Panc1 (cell line): ENCODE results near the gene RCOR2. TPM values are rescaled to one million over a fixed set of nuclear protein-coding genes. Genes with fewer than 3 reads are reported as not detected.
"Not testable (repeated sequence)": the region's sequence is repeated elsewhere in the genome, so short reads cannot be mapped to it uniquely, and the experiment has no call there.

Source experiments
- ATAC-seq: fragments of 200-7000 bp; cut with Tn5 transposase; 2 replicates; pipeline ENCODE4 v1.9.1; 2020; ENCODE audit warnings: mild to moderate bottlenecking, moderate library complexity
- BruUV-seq: library from RNA; stranded (reverse); fragments of 400-500 nt; replicated peaks from 2 replicates; lab custom pipeline; 2021; lab: Mats Ljungman, UMichigan
- CTCF ChIA-PET: fragments of 300-600 bp; sonication (Branson Sonifier 250); formaldehyde crosslinking; loops from one replicate; lab custom pipeline; 2022; ENCODE audit warnings: antibody characterized with exemption; lab: Charles Lee
- POLR2A ChIA-PET: fragments of 300-600 bp; sonication (Branson Sonifier 250); formaldehyde crosslinking; loops from one replicate; lab custom pipeline; 2022; ENCODE audit warnings: antibody characterized with exemption; lab: Charles Lee
- DNase-seq: peaks from one replicate; pipeline ENCODE4 v3.0.0-alpha.2; 2010; ENCODE audit warnings: low read depth, low spot score
- H3K27ac ChIP-seq: 2 replicates; pipeline ENCODE4 v1.5.1; 2011; ENCODE audit warnings: mild to moderate bottlenecking, low read length, inconsistent platforms
- H3K27me3 ChIP-seq: fragments of 200-500 bp; sonication (Bioruptor generic); 2 replicates; pipeline ENCODE4 v1.6.0; 2014; ENCODE audit warnings: low read length, inconsistent platforms; ENCODE audit not compliant: control insufficient read depth, insufficient read depth
- H3K36me3 ChIP-seq: fragments of 200-500 bp; sonication (Bioruptor generic); 2 replicates; pipeline ENCODE4 v1.5.1; 2014; ENCODE audit warnings: inconsistent platforms, mild to moderate bottlenecking, low read length, moderate library complexity; ENCODE audit not compliant: control insufficient read depth, insufficient read depth
- H3K4me1 ChIP-seq: 2 replicates; pipeline ENCODE4 v1.5.1; 2011; ENCODE audit warnings: inconsistent platforms, mild to moderate bottlenecking, low read length, moderate library complexity; ENCODE audit not compliant: control insufficient read depth, insufficient read depth
- H3K4me3 ChIP-seq, 2 experiments: 2 replicates each; pipeline ENCODE4 v1.5.1; 2011 to 2012; ENCODE audit warnings: low read depth in 2 of 2, low read length in 2 of 2, mild to moderate bottlenecking in 2 of 2, inconsistent platforms in 1 of 2, moderate library complexity in 1 of 2
- H3K9me3 ChIP-seq: fragments of 200-500 bp; sonication (Bioruptor generic); 2 replicates; pipeline ENCODE4 v1.5.1; 2014; ENCODE audit warnings: low read depth, mild to moderate bottlenecking, inconsistent platforms, low read length, moderate library complexity; ENCODE audit not compliant: control insufficient read depth, insufficient read depth
- CTCF ChIP-seq: fragments of 450-650 bp; IDR thresholded peaks from 2 replicates; pipeline ENCODE4 v1.5.1; 2017; ENCODE audit warnings: mild to moderate bottlenecking
- POLR2AphosphoS5 ChIP-seq: IDR thresholded peaks from 2 replicates; pipeline ENCODE4 v1.6.1; 2012; ENCODE audit warnings: mild to moderate bottlenecking, low read depth, low read length, moderate library complexity
- REST ChIP-seq, 2 experiments: IDR thresholded peaks; 2 replicates each; pipeline ENCODE4 v1.6.1; 2011 to 2012; ENCODE audit warnings: low read depth in 2 of 2, control low read depth in 1 of 2, low read length in 1 of 2, mild to moderate bottlenecking in 1 of 2, moderate library complexity in 1 of 2; ENCODE audit not compliant: insufficient read depth in 1 of 2
- SIN3A ChIP-seq: IDR thresholded peaks from 2 replicates; pipeline ENCODE4 v1.6.1; 2012; ENCODE audit warnings: low read depth, mild to moderate bottlenecking, low read length, moderate library complexity, borderline replicate concordance; ENCODE audit not compliant: insufficient read depth
- TCF7L2 ChIP-seq: IDR thresholded peaks from 2 replicates; pipeline ENCODE4 v1.6.1; 2011; ENCODE audit warnings: mild to moderate bottlenecking, low read depth, low read length, inconsistent platforms
- in situ Hi-C: cut with HindIII; loops from 2 replicates; pipeline ENCODE4 v1.10.0; 2016; ENCODE audit warnings: low sequenced_read_pairs, low pct_unique_long_range_greater_than_20kb
- intact Hi-C: fragments of 100-400 bp; cut with micrococcal nuclease; formaldehyde crosslinking; loops from one replicate; pipeline ENCODE4 v1.10.0; 2022; ENCODE audit not compliant: unreplicated experiment
- total RNA-seq: library from RNA; stranded (reverse); gene quantifications from one replicate; pipeline ENCODE4 v1.2.1, GENCODE V29; 2021; ENCODE audit not compliant: unreplicated experiment

RCOR2 gene
- total RNA-seq, 1 experiment from 2014 or later, result 10.2 TPM

GRCh38 chr11:63866211-63866610 is 50.8 kb downstream of the RCOR2 start:
- ChIA-PET POLR2A (no interaction called here), CTCF (no interaction called here)
- H3K9me3 ChIP-seq, result no peaks in the 10 kb centered on the region
- DNase-seq (no peak), ATAC-seq (no peak)
- no peak for TF ChIP-seq POLR2AphosphoS5
- no peak for TF ChIP-seq REST (IDR thresholded peaks at IDR 0.05; ENCODE audit: insufficient read depth in 1 of 2, low read depth in 2 of 2, low read length in 1 of 2)
- TF ChIP-seq CTCF, result no peak
- no peak for TF ChIP-seq SIN3A
- no peak for TF ChIP-seq TCF7L2
- in situ Hi-C loops, result no loop called here
- no TSS peak for BruUV-seq
- H3K27ac ChIP-seq, result no peak overlapping the region
- H3K27me3 ChIP-seq, result no peaks in the 10 kb centered on the region
- no peak overlapping the region for H3K4me3 ChIP-seq
- intact Hi-C loops, result no loop called here
- H3K4me1 ChIP-seq, result peaks cover 22% of the 10 kb centered on the region
- H3K36me3 ChIP-seq, result no peaks in the 10 kb centered on the region

GRCh38 chr11:63863620-63864019 is 53.3 kb downstream of the RCOR2 start:
- POLR2A ChIA-PET, result interaction anchor here (0.5 kb wide), 1 partner anchor 24 kb away, joined by 3 read pairs; no protein-coding TSS in a partner anchor
- intact Hi-C loops, in situ Hi-C loops, H3K36me3 ChIP-seq, H3K27me3 ChIP-seq, H3K4me3 ChIP-seq, H3K9me3 ChIP-seq, CTCF ChIA-PET, ATAC-seq, DNase-seq, BruUV-seq, H3K27ac ChIP-seq, H3K4me1 ChIP-seq: not testable (repeated sequence)

GRCh38 chr11:63862923-63863322 is 54.0 kb downstream of the RCOR2 start:
- H3K4me3 ChIP-seq, result no peak overlapping the region
- CTCF ChIA-PET, result interaction anchor here (0.7 kb wide), 1 partner anchor 15 kb away, joined by 3 read pairs; no protein-coding TSS in a partner anchor
- 0 out of 2 replicates have a peak, but pooled peaks cover 4% of the 10 kb centered on the region for H3K4me1 ChIP-seq
- no peak overlapping the region for H3K27ac ChIP-seq
- no TSS peak for BruUV-seq
- intact Hi-C loops, result no loop called here
- TF ChIP-seq POLR2AphosphoS5 (no peak), CTCF (no peak), TCF7L2 (no peak), REST (IDR thresholded peaks at IDR 0.05; ENCODE audit: insufficient read depth in 1 of 2, low read depth in 2 of 2, low read length in 1 of 2) (no peak), SIN3A (no peak)
- in situ Hi-C loops, result no loop called here
- ATAC-seq, result peak; percentile 60
- POLR2A ChIA-PET, result interaction anchor here (0.5 kb wide), 3 partner anchors 23 to 264 kb away, joined by 3 to 4 read pairs (median 3); no protein-coding TSS in a partner anchor
- H3K27me3 ChIP-seq, result no peaks in the 10 kb centered on the region
- no peak for DNase-seq
- no peaks in the 10 kb centered on the region for H3K9me3 ChIP-seq
- H3K36me3 ChIP-seq, result no peaks in the 10 kb centered on the region
